ENCODE measurements around the gene OXER1. TPM values are rescaled to one million over a fixed set of nuclear protein-coding genes. Genes with fewer than 3 reads are reported as not detected.

The OXER1 gene
- polyA plus RNA-seq, 1 donor: 7.2 TPM

- DNase-seq (ENCODE audit: low read depth): no peak
These were observed 29.7 kb upstream of the OXER1 start for GRCh38 chr2:42793334-42794270.

GRCh38 chr2:42792583-42793333, 28.8 kb upstream of the OXER1 start, which contains the start of gene HAAO:
HAAO (minus strand) TSS chr2:42792583; CDS start chr2:42792536, 47 bp downstream.
- no peak for DNase-seq (ENCODE audit: low read depth)

GRCh38 chr2:42792087-42792582, 28.2 kb upstream of the OXER1 start:
- no peak for DNase-seq (ENCODE audit: low read depth)

GRCh38 chr2:42791606-42792005, 27.7 kb upstream of the OXER1 start:
- no peak for DNase-seq (ENCODE audit: low read depth)

- DNase-seq (ENCODE audit: low read depth): no peak
These were observed 25.8 kb upstream of the OXER1 start for GRCh38 chr2:42789751-42790150.

GRCh38 chr2:42788882-42789281, 24.9 kb upstream of the OXER1 start:
- no peak for DNase-seq (ENCODE audit: low read depth)

- DNase-seq (ENCODE audit: low read depth): no peak
These were observed 24.5 kb upstream of the OXER1 start for GRCh38 chr2:42788478-42788793.

GRCh38 chr2:42787788-42788477, 24.0 kb upstream of the OXER1 start:
- DNase-seq (ENCODE audit: low read depth): no peak

- no peak for DNase-seq (ENCODE audit: low read depth)
These were observed 23.5 kb upstream of the OXER1 start for GRCh38 chr2:42787424-42787787.

- no peak for DNase-seq (ENCODE audit: low read depth)
These were observed 22.8 kb upstream of the OXER1 start for GRCh38 chr2:42786561-42787345.

GRCh38 chr2:42784204-42784880, 20.4 kb upstream of the OXER1 start:
- no peak for DNase-seq (ENCODE audit: low read depth)

- no peak for DNase-seq (ENCODE audit: low read depth)
These were observed 19.6 kb upstream of the OXER1 start for GRCh38 chr2:42783511-42783910.

- no peak for DNase-seq (ENCODE audit: low read depth)
These were observed 17.2 kb upstream of the OXER1 start for GRCh38 chr2:42781181-42781580.

- DNase-seq (ENCODE audit: low read depth): no peak
These were observed 14.2 kb upstream of the OXER1 start for GRCh38 chr2:42777883-42778805.

GRCh38 chr2:42775810-42776209, 11.9 kb upstream of the OXER1 start:
- DNase-seq (ENCODE audit: low read depth): no peak

- DNase-seq (ENCODE audit: low read depth): no peak
These were observed 11.3 kb upstream of the OXER1 start for GRCh38 chr2:42775186-42775585.

- DNase-seq (ENCODE audit: low read depth): no peak
These were observed 7.7 kb upstream of the OXER1 start for GRCh38 chr2:42771546-42772153.

- DNase-seq (ENCODE audit: low read depth): no peak
These were observed 6.6 kb upstream of the OXER1 start for GRCh38 chr2:42770288-42771131.

Measured in forelimb muscle (tissue), 1 donor.